Activated CD4-positive, CD25-positive, alpha-beta regulatory T cell (primary cell): Measurements from ENCODE around the gene MS4A13.
"Not testable (repeated sequence)": the region's sequence is repeated elsewhere in the genome, so short reads cannot be mapped to it uniquely, and the experiment has no call there.

Experiments used
- DNase-seq, 4 experiments: peaks; one replicate each; lab custom pipeline; 2025; lab: John Stamatoyannopoulos, UW

MS4A13 gene

DNA sequence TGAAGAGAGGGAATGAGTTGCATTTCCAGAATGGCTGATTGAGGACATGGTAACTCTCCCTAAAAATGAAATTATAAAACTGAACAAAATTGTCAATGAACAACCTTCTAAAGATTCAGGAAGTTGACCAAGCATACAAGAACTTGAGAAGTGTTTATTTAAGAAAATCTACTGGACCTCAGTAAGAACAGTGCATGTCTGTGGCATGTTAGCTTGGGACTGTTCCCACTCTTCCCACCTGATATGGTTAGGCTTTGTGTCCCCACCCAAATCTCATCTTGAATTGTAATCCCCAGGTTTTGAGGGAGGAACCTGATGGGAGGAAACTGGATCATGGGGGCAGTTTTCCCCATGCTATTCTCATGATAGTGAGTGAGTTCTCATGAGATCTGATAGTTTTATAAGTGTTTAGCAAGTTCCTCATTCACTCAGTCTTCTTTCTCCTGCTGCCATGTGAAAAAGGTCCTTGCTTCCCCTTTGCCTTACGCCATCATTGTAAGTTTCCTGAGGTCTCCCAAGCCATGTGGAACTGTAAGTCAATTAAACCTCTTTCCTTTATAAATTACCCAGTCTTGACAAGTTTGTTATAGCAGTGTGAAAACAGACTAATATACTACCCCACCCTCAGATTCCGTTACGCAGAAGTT, 15.4 kb downstream of the MS4A13 start:
- DNase-seq = no peak

DNA sequence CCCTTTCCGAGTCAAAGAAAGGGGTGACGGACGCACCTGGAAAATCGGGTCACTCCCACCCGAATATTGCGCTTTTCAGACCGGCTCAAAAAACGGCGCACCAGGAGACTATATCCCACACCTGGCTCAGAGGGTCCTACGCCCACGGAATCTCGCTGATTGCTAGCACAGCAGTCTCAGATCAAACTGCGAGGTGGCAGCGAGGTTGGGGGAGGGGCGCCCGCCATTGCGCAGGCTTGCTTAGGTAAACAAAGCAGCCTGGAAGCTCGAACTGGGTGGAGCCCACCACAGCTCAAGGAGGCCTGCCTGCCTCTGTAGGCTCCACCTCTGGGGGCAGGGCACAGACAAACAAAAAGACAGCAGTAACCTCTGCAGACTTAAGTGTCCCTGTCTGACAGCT, 17.2 kb downstream of the MS4A13 start:
- not testable (repeated sequence) for DNase-seq

- not testable (repeated sequence) for DNase-seq
These were observed 23.4 kb downstream of the MS4A13 start for GRCh38 chr11:60538627-60539026.

DNA sequence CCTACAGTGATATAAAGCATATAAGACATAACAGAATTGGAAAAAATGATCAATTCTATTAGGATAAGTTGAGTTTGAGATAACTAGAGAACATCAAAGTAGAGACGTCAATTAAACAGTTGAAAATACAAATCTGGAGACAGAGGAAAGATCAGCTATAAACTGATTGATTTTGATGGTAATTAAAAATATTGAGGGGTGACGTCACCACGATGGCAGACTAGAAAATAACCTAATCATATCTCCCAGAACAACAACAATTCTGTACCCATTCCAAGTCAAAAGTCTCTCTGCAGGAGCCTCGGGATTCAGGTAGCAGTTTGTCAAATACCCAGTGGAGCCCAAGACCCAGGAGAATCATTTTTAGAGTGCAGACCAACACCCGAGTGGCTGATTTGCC, 28.9 kb downstream of the MS4A13 start:
- DNase-seq = no peak

GRCh38 chr11:60561254-60561653, 46.1 kb downstream of the MS4A13 start:
- DNase-seq = no peak

DNA sequence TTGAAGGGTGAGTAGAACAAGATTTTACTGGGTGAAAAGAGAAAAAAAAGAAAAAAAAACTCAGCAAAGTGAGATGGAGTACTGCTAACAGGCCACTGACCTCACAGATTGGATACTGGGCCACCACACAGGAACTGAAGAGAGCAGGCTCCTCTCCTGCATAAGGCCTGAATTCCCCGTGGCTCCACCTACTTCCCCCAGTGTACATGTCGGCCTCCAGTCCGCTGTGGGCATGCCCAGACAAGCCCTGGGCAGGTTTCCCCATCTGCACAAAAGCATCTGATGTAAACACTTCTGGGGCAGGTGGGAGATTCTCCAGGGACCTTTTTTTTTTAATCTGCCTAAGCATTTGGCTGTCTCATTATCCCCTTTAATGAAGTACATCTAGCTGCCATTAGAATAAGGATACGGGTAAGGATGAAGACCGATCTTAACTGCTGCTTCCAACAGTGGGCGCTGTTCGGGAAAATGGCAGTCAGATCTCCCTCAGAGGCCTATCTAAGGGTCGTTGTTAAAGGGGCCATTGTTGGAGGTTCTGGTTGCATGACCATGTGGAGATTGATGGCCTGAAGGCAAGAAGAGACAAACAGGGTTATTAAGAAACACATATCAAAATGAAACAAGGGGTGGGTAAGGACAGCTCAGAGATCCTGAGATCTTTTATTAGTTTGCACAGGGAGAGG, 48.5 kb downstream of the MS4A13 start:
- no peak for DNase-seq

- DNase-seq = no peak
These were observed 51.6 kb downstream of the MS4A13 start for GRCh38 chr11:60566776-60567175.

- no peak for DNase-seq
These were observed 55.8 kb downstream of the MS4A13 start for GRCh38 chr11:60570970-60571369.

DNA sequence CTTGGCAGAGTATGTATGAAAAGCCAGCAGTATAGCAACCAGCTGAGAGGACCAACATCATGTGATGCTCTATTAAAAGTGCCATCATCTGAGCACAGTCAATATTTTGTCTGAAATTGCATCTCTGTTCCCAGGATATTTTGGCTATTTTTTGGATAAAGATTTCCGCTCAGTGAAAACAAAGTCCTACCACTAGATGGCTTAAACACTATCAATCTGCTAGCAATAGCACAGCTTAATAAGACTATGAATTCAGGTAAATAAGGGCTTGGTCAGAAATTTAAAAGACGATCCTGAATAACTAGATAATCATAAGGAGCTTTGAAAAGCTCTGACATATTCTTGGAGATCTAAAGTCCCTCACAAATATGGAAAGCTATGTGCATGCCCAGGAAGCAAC, 74.4 kb downstream of the MS4A13 start:
- no peak for DNase-seq
